ENCODE results near the gene IGF2BP2. TPM values are rescaled to one million over a fixed set of nuclear protein-coding genes. Genes with fewer than 3 reads are reported as not detected.

IGF2BP2 gene
- total and polyA plus RNA-seq, 2 of the 8 experiments (the other 6 are each of a cell fraction or from before 2014, with no cell fraction given) = 7.4 to 121 TPM

DNA sequence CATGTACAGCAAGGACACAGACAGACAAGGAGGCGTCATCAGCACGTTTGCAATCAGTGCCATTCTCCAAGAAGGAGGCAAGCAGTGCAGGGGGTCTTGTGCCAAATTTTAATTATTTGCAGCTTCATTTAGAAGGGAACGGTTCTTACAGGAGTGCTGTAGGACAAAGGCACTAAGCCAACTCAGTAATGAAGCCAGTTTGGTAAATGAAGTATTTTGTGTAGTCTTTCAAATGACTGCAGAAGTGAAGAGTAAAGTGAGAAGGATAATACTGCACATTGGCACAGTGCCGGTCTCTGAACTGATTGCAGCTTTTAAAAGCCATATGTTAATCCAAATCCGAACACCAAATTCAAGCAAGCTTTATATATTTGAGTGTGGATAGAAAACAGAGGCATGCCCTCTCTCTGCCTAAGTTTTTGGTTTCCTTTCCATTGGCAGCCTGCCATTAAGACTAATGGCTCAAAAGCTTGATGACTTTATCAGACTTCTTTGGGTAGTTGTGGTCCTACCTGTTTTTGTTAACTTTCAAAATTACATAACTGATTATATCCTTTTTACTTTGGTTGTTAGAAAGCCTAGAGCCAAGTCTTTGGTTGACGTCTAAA is 137.5 kb downstream of the IGF2BP2 start (continued):
- TF ChIP-seq, protein P1, sequence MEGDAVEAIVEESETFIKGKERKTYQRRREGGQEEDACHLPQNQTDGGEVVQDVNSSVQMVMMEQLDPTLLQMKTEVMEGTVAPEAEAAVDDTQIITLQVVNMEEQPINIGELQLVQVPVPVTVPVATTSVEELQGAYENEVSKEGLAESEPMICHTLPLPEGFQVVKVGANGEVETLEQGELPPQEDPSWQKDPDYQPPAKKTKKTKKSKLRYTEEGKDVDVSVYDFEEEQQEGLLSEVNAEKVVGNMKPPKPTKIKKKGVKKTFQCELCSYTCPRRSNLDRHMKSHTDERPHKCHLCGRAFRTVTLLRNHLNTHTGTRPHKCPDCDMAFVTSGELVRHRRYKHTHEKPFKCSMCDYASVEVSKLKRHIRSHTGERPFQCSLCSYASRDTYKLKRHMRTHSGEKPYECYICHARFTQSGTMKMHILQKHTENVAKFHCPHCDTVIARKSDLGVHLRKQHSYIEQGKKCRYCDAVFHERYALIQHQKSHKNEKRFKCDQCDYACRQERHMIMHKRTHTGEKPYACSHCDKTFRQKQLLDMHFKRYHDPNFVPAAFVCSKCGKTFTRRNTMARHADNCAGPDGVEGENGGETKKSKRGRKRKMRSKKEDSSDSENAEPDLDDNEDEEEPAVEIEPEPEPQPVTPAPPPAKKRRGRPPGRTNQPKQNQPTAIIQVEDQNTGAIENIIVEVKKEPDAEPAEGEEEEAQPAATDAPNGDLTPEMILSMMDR (IDR thresholded peaks at IDR 0.05; ENCODE audit: control extremely low read depth in 1 of 3, insufficient read depth in 1 of 3, low read depth in 1 of 3, low read length in 3 of 3) = no peak
- TF ChIP-seq, protein P2, sequence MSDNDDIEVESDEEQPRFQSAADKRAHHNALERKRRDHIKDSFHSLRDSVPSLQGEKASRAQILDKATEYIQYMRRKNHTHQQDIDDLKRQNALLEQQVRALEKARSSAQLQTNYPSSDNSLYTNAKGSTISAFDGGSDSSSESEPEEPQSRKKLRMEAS (IDR thresholded peaks at IDR 0.05) = no peak
- TF ChIP-seq POLR2A (IDR thresholded peaks at IDR 0.05; ENCODE audit: control extremely low read depth in 1 of 2, low read depth in 2 of 2, low read length in 2 of 2) = no peak

Measured in H1 (cell line).